ENCODE results near the gene EPB41L2.

- TF ChIP-seq CTCF (conservative IDR thresholded peaks at IDR 0.05; ENCODE audit: low read depth, low read length) (no peak), EZH2 (IDR thresholded peaks at IDR 0.05; ENCODE audit: borderline replicate concordance, low read depth, low read length, poor library complexity, severe bottlenecking) (no peak)
These were observed 10.5 kb upstream of the EPB41L2 start for GRCh38 chr6:131073577-131073976.
